ENCODE results near the gene GPR155.

DNA sequence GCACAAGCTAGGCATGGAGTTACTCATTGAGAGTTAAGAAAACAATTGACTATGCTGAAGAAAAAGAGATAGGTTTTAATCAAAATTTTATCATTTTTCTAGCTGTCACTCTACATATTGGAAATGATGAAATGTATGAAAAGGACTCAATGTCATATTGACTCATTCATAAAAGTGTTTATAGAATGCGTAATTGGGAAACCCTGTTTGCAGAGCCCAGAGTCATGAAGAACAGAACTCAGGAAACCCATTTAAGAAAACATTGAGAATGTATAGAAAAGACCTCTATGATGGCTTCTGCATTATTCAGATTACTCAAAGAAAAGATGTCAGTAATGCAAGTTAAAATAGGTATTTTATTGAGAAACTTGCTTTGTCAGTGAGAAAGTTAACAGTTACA, 54.9 kb downstream of the GPR155 start:
- TF ChIP-seq, protein P1, sequence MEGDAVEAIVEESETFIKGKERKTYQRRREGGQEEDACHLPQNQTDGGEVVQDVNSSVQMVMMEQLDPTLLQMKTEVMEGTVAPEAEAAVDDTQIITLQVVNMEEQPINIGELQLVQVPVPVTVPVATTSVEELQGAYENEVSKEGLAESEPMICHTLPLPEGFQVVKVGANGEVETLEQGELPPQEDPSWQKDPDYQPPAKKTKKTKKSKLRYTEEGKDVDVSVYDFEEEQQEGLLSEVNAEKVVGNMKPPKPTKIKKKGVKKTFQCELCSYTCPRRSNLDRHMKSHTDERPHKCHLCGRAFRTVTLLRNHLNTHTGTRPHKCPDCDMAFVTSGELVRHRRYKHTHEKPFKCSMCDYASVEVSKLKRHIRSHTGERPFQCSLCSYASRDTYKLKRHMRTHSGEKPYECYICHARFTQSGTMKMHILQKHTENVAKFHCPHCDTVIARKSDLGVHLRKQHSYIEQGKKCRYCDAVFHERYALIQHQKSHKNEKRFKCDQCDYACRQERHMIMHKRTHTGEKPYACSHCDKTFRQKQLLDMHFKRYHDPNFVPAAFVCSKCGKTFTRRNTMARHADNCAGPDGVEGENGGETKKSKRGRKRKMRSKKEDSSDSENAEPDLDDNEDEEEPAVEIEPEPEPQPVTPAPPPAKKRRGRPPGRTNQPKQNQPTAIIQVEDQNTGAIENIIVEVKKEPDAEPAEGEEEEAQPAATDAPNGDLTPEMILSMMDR (IDR thresholded peaks at IDR 0.05) = no peak
- TF ChIP-seq POLR2A (IDR thresholded peaks at IDR 0.05) = no peak

Data from Peyer's patch (tissue), 4 donors.